BLaER1 (cell line): Measurements from ENCODE around the gene DRICH1.
A peak's percentile ranks its signal among the peaks of the same experiment; 100 is the strongest.
"Not testable (repeated sequence)": the region's sequence is repeated elsewhere in the genome, so short reads cannot be mapped to it uniquely, and the experiment has no call there.

Experiments
- H3K27ac ChIP-seq: shearing (Covaris generic); formaldehyde crosslinking; 2 replicates; pipeline ENCODE4 v1.8.1; 2022
- H3K27me3 ChIP-seq: shearing (Covaris generic); formaldehyde crosslinking; 2 replicates; pipeline ENCODE4 v1.8.1; 2022
- H3K36me3 ChIP-seq: shearing (Covaris generic); formaldehyde crosslinking; 2 replicates; pipeline ENCODE4 v1.8.1; 2022
- H3K4me1 ChIP-seq: shearing (Covaris generic); formaldehyde crosslinking; 2 replicates; pipeline ENCODE4 v1.8.1; 2022
- H3K4me2 ChIP-seq: shearing (Covaris generic); formaldehyde crosslinking; 2 replicates; pipeline ENCODE4 v1.8.1; 2022
- H3K4me3 ChIP-seq: shearing (Covaris generic); formaldehyde crosslinking; 2 replicates; pipeline ENCODE4 v1.8.1; 2022
- H3K9ac ChIP-seq: shearing (Covaris generic); formaldehyde crosslinking; 2 replicates; pipeline ENCODE4 v1.8.1; 2022
- H3K9me3 ChIP-seq: shearing (Covaris generic); formaldehyde crosslinking; 2 replicates; pipeline ENCODE4 v1.8.1; 2022
- H4K20me1 ChIP-seq: shearing (Covaris generic); formaldehyde crosslinking; 2 replicates; pipeline ENCODE4 v1.8.1; 2022
- Cebpa-rat ChIP-seq: shearing (Covaris generic); IDR thresholded peaks from 2 replicates; pipeline ENCODE4 v1.8.1; 2022

DRICH1 gene

GRCh38 chr22:23649071-23649501 is 17.0 kb upstream of the DRICH1 start:
- H3K9me3 ChIP-seq: no peaks in the 10 kb centered on the region
- H3K36me3 ChIP-seq: peaks cover 54% of the 10 kb centered on the region
- H3K27ac ChIP-seq: no peak overlapping the region
- H3K4me2 ChIP-seq: no peak overlapping the region
- no peak overlapping the region for H3K4me3 ChIP-seq
- TF ChIP-seq Cebpa-rat: no peak
- no peaks in the 10 kb centered on the region for H3K27me3 ChIP-seq
- H3K4me1 ChIP-seq: peaks cover 16% of the 10 kb centered on the region
- no peaks in the 10 kb centered on the region for H4K20me1 ChIP-seq
- H3K9ac ChIP-seq: no peak overlapping the region

- H3K36me3 ChIP-seq: peaks cover 30% of the 10 kb centered on the region; the same call in 1 of the 2 replicates
- H3K4me1 ChIP-seq, H3K27me3 ChIP-seq, H4K20me1 ChIP-seq, H3K4me3 ChIP-seq, H3K27ac ChIP-seq, H3K4me2 ChIP-seq, H3K9me3 ChIP-seq, H3K9ac ChIP-seq: not testable (repeated sequence)
Observed at GRCh38 chr22:23646526-23646925, 14.4 kb upstream of the DRICH1 start.

- H3K4me1 ChIP-seq, H3K27ac ChIP-seq: not testable (repeated sequence)
Observed at GRCh38 chr22:23640206-23640605, 8.1 kb upstream of the DRICH1 start.

GRCh38 chr22:23639661-23640060 is 7.5 kb upstream of the DRICH1 start:
- no peak overlapping the region for H3K4me3 ChIP-seq
- H3K9me3 ChIP-seq: no peaks in the 10 kb centered on the region
- H3K27me3 ChIP-seq: no peaks in the 10 kb centered on the region
- no peak for TF ChIP-seq Cebpa-rat
- H3K27ac ChIP-seq: 0 out of 2 replicates have a peak overlapping the region, but pooled peaks have one; percentile 22
- no peak overlapping the region for H3K9ac ChIP-seq
- H4K20me1 ChIP-seq: no peaks in the 10 kb centered on the region
- no peaks in the 10 kb centered on the region for H3K4me1 ChIP-seq
- no peak overlapping the region for H3K4me2 ChIP-seq
- H3K36me3 ChIP-seq: peaks cover 14% of the 10 kb centered on the region; the same call in 1 of the 2 replicates

More at GRCh38 chr22:23640206-23640605, 8.1 kb upstream of the DRICH1 start:
- not testable (repeated sequence) for H3K9me3 ChIP-seq, H3K9ac ChIP-seq, H3K4me3 ChIP-seq, H3K27me3 ChIP-seq, H4K20me1 ChIP-seq, H3K4me2 ChIP-seq
- peaks cover 14% of the 10 kb centered on the region; the same call in 1 of the 2 replicates for H3K36me3 ChIP-seq

GRCh38 chr22:23638611-23639010 is 6.5 kb upstream of the DRICH1 start:
- no peaks in the 10 kb centered on the region for H3K4me1 ChIP-seq
- H3K9me3 ChIP-seq: no peaks in the 10 kb centered on the region
- TF ChIP-seq Cebpa-rat: no peak
- no peaks in the 10 kb centered on the region for H4K20me1 ChIP-seq
- peaks cover 14% of the 10 kb centered on the region; the same call in 1 of the 2 replicates for H3K36me3 ChIP-seq
- no peak overlapping the region for H3K27ac ChIP-seq
- no peak overlapping the region for H3K4me3 ChIP-seq
- no peak overlapping the region for H3K4me2 ChIP-seq
- H3K27me3 ChIP-seq: no peaks in the 10 kb centered on the region
- H3K9ac ChIP-seq: no peak overlapping the region

GRCh38 chr22:23635291-23635690 is 3.2 kb upstream of the DRICH1 start:
- H3K9me3 ChIP-seq, H3K4me2 ChIP-seq, H3K9ac ChIP-seq, H3K4me3 ChIP-seq, H3K4me1 ChIP-seq, H3K27me3 ChIP-seq, H3K27ac ChIP-seq, H4K20me1 ChIP-seq: not testable (repeated sequence)
- peaks cover 17% of the 10 kb centered on the region; the same call in 1 of the 2 replicates for H3K36me3 ChIP-seq

GRCh38 chr22:23628056-23628743 is 3.9 kb downstream of the DRICH1 start:
- not testable (repeated sequence) for H3K9me3 ChIP-seq, H3K36me3 ChIP-seq, H3K4me3 ChIP-seq, H3K9ac ChIP-seq, H3K27ac ChIP-seq, H4K20me1 ChIP-seq, H3K27me3 ChIP-seq
- H3K4me1 ChIP-seq: peaks cover 12% of the 10 kb centered on the region
- peak overlapping the region; percentile 22; the same call in 1 of the 2 replicates for H3K4me2 ChIP-seq

- not testable (repeated sequence) for H3K9ac ChIP-seq, H3K4me3 ChIP-seq, H3K9me3 ChIP-seq, H3K27me3 ChIP-seq, H3K27ac ChIP-seq, H4K20me1 ChIP-seq, H3K36me3 ChIP-seq
- Histone ChIP-seq H3K4me2 (peak overlapping the region; percentile 22; the same call in 1 of the 2 replicates), H3K4me1 (peaks cover 12% of the 10 kb centered on the region)
Observed at GRCh38 chr22:23627401-23628055, 4.6 kb downstream of the DRICH1 start.

GRCh38 chr22:23626286-23626975 is 5.7 kb downstream of the DRICH1 start:
- Histone ChIP-seq H3K27me3 (no peaks in the 10 kb centered on the region), H3K4me1 (peaks cover 12% of the 10 kb centered on the region), H3K9ac (no peak overlapping the region), H3K9me3 (no peaks in the 10 kb centered on the region), H4K20me1 (no peaks in the 10 kb centered on the region), H3K27ac (no peak overlapping the region), H3K36me3 (0 out of 2 replicates have a peak, but pooled peaks cover 3% of the 10 kb centered on the region), H3K4me2 (no peak overlapping the region), H3K4me3 (no peak overlapping the region)
- TF ChIP-seq Cebpa-rat: no peak

- no peaks in the 10 kb centered on the region for H4K20me1 ChIP-seq
- H3K27ac ChIP-seq: no peak overlapping the region
- H3K9ac ChIP-seq: no peak overlapping the region
- H3K36me3 ChIP-seq: no peaks in the 10 kb centered on the region
- no peak overlapping the region for H3K4me2 ChIP-seq
- H3K4me1 ChIP-seq: peaks cover 5% of the 10 kb centered on the region
- TF ChIP-seq Cebpa-rat: no peak
- H3K27me3 ChIP-seq: no peaks in the 10 kb centered on the region
- H3K4me3 ChIP-seq: no peak overlapping the region
- H3K9me3 ChIP-seq: no peaks in the 10 kb centered on the region
Observed at GRCh38 chr22:23622634-23623033, 9.5 kb downstream of the DRICH1 start.

GRCh38 chr22:23621916-23622315 is 10.2 kb downstream of the DRICH1 start:
- H3K27me3 ChIP-seq, H3K4me1 ChIP-seq, H3K9ac ChIP-seq, H3K4me3 ChIP-seq, H3K9me3 ChIP-seq, H3K27ac ChIP-seq, H3K4me2 ChIP-seq, H3K36me3 ChIP-seq, H4K20me1 ChIP-seq: not testable (repeated sequence)
